Astrocyte (in vitro differentiated cells and primary cell): ENCODE data around the gene SH3BGRL. TPM values are rescaled to one million over a fixed set of nuclear protein-coding genes. Genes with fewer than 3 reads are reported as not detected.

ENCODE experiments used
- DNase-seq: peaks from one replicate; pipeline ENCODE4 v3.0.0-alpha.2; 2010; ENCODE audit warnings: low read depth
- FAIRE-seq: peaks from 2 replicates; lab custom pipeline; 2011; peaks lifted over from hg19 to GRCh38; lab: Jason Lieb, UNC
- H2AFZ ChIP-seq: 2 replicates; pipeline ENCODE4 v1.6.0; 2012; ENCODE audit warnings: low read depth, low read length, inconsistent platforms
- H3K27ac ChIP-seq: 2 replicates; pipeline ENCODE4 v1.5.1; 2011; ENCODE audit warnings: low read depth, low read length, inconsistent platforms
- H3K27me3 ChIP-seq: 2 replicates; pipeline ENCODE4 v1.6.0; 2011; ENCODE audit warnings: low read length, inconsistent platforms; ENCODE audit not compliant: insufficient read depth
- H3K36me3 ChIP-seq: 2 replicates; pipeline ENCODE4 v1.5.1; 2011; ENCODE audit warnings: low read length, inconsistent platforms; ENCODE audit not compliant: insufficient read depth
- H3K4me1 ChIP-seq: 2 replicates; pipeline ENCODE4 v1.5.1; 2011; ENCODE audit warnings: low read length, inconsistent platforms; ENCODE audit not compliant: insufficient read depth
- H3K4me2 ChIP-seq: 2 replicates; pipeline ENCODE4 v1.6.0; 2012; ENCODE audit warnings: low read length, inconsistent platforms
- H3K4me3 ChIP-seq: 2 replicates; pipeline ENCODE4 v1.5.1; 2011; ENCODE audit warnings: low read depth, mild to moderate bottlenecking, low read length, inconsistent platforms; ENCODE audit not compliant: insufficient read depth
- H3K79me2 ChIP-seq: 2 replicates; pipeline ENCODE4 v1.6.0; 2012; ENCODE audit warnings: mild to moderate bottlenecking, low read length, inconsistent platforms; ENCODE audit not compliant: insufficient read depth
- H3K9ac ChIP-seq: 2 replicates; pipeline ENCODE4 v1.6.0; 2012; ENCODE audit warnings: mild to moderate bottlenecking, low read length, inconsistent platforms
- H3K9me3 ChIP-seq: 2 replicates; pipeline ENCODE4 v1.5.1; 2012; ENCODE audit warnings: low read depth, mild to moderate bottlenecking, low read length, inconsistent platforms; ENCODE audit not compliant: insufficient read depth
- H4K20me1 ChIP-seq: 2 replicates; pipeline ENCODE4 v1.6.0; 2012; ENCODE audit warnings: low read length, inconsistent platforms; ENCODE audit not compliant: insufficient read depth
- H3K27ac Mint-ChIP-seq: one replicate; pipeline ENCODE4 v1.8.0; 2021; ENCODE audit warnings: mild to moderate bottlenecking, mixed read lengths; ENCODE audit not compliant: unreplicated experiment
- H3K27me3 Mint-ChIP-seq: one replicate; pipeline ENCODE4 v1.8.0; 2021; ENCODE audit warnings: low read depth, mixed read lengths; ENCODE audit not compliant: unreplicated experiment
- H3K36me3 Mint-ChIP-seq: one replicate; pipeline ENCODE4 v1.8.0; 2021; ENCODE audit warnings: low read depth, mixed read lengths; ENCODE audit not compliant: unreplicated experiment
- H3K4me1 Mint-ChIP-seq: one replicate; pipeline ENCODE4 v1.8.0; 2021; ENCODE audit warnings: low read depth, mixed read lengths; ENCODE audit not compliant: unreplicated experiment
- H3K4me3 Mint-ChIP-seq: one replicate; pipeline ENCODE4 v1.8.0; 2021; ENCODE audit warnings: mild to moderate bottlenecking, moderate library complexity, mixed read lengths; ENCODE audit not compliant: unreplicated experiment
- H3K9me3 Mint-ChIP-seq: one replicate; pipeline ENCODE4 v1.8.0; 2021; ENCODE audit warnings: mild to moderate bottlenecking, mixed read lengths; ENCODE audit not compliant: unreplicated experiment
- CTCF ChIP-seq: IDR thresholded peaks from 2 replicates; pipeline ENCODE4 v1.5.1; 2011; ENCODE audit warnings: low read depth, mild to moderate bottlenecking, inconsistent platforms, low read length, moderate library complexity; ENCODE audit not compliant: insufficient read depth
- EZH2 ChIP-seq: IDR thresholded peaks from 2 replicates; pipeline ENCODE4 v1.6.1; 2012; ENCODE audit warnings: mild to moderate bottlenecking, low read length, inconsistent platforms; ENCODE audit not compliant: insufficient read depth
- total RNA-seq: library from RNA; stranded (reverse); gene quantifications from 2 replicates; pipeline ENCODE4 v1.2.1, GENCODE V29; 2021

Gene SH3BGRL
- total RNA-seq, 1 donor from 2014 or later: 132 TPM

- no peak overlapping the region for H2AFZ ChIP-seq
- H3K27me3 ChIP-seq: no peaks in the 10 kb centered on the region
- no peaks in the 10 kb centered on the region for H3K4me1 ChIP-seq
- Mint-ChIP-seq H3K36me3 (peaks cover 9% of the 10 kb centered on the region), H3K4me3 (no peak overlapping the region), H3K4me1 (no peaks in the 10 kb centered on the region), H3K27me3 (no peaks in the 10 kb centered on the region), H3K27ac (no peak overlapping the region), H3K9me3 (no peaks in the 10 kb centered on the region)
- no peak overlapping the region for H3K27ac ChIP-seq
- no peak overlapping the region for H3K9ac ChIP-seq
- no peak overlapping the region for H3K4me3 ChIP-seq
- FAIRE-seq (peak; percentile 87), DNase-seq (no peak)
- TF ChIP-seq EZH2 (no peak), CTCF (no peak)
- H4K20me1 ChIP-seq: no peaks in the 10 kb centered on the region
- peaks cover 3% of the 10 kb centered on the region for H3K36me3 ChIP-seq
- no peaks in the 10 kb centered on the region for H3K79me2 ChIP-seq
- H3K9me3 ChIP-seq: no peaks in the 10 kb centered on the region
- H3K4me2 ChIP-seq: no peak overlapping the region
Observed at GRCh38 chrX:81278616-81279015, 76.7 kb downstream of the SH3BGRL start.

DNA sequence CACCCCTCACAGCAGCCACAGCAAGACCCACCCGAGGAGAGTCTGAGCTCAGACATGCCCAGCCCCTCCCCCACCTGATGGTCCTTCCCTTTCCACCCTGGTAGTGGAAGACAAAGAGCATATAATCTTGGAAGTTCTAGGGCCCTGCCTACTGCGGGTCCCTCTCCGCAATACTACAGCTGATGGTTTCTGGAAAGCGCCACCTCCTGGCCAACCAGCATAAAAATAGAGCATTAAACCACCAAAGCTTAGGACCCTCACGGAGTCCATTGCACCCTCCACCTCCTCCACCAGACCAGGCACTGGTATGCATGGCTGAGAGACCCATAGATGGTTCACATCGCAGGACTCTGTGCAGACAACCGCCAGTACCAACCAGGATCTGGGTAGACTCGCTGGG is 78.2 kb downstream of the SH3BGRL start:
- no peak overlapping the region for H3K9ac ChIP-seq
- H3K4me1 ChIP-seq: no peaks in the 10 kb centered on the region
- peaks cover 3% of the 10 kb centered on the region for H3K36me3 ChIP-seq
- Mint-ChIP-seq H3K27me3 (no peaks in the 10 kb centered on the region), H3K36me3 (peaks cover 11% of the 10 kb centered on the region), H3K9me3 (no peaks in the 10 kb centered on the region), H3K27ac (no peak overlapping the region), H3K4me3 (no peak overlapping the region), H3K4me1 (no peaks in the 10 kb centered on the region)
- H3K4me2 ChIP-seq: no peak overlapping the region
- no peak overlapping the region for H3K4me3 ChIP-seq
- no peak overlapping the region for H3K27ac ChIP-seq
- no peaks in the 10 kb centered on the region for H3K27me3 ChIP-seq
- no peaks in the 10 kb centered on the region for H3K79me2 ChIP-seq
- FAIRE-seq (no peak), DNase-seq (no peak)
- no peak overlapping the region for H2AFZ ChIP-seq
- H3K9me3 ChIP-seq: no peaks in the 10 kb centered on the region
- TF ChIP-seq CTCF: no peak
- TF ChIP-seq EZH2: no peak
- no peaks in the 10 kb centered on the region for H4K20me1 ChIP-seq

DNA sequence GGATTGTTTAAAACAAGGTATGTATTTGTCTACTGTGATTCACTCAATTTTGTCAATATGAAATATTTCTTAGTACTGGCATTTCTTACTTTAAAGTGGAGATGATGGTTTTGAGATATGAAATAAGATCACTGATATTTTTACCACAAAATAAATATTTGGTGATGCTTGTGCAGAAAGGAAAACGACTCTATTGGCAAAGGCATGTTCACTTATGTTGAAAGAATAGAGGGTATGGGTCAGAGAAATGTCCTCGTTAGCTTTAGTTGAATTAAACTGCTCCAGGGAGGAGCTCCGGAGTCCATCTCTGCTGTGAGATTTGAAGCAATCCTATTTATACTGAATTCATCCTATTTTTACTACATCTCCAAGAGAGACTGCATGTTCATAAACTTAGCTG is 84.2 kb downstream of the SH3BGRL start:
- Histone ChIP-seq H3K79me2 (no peaks in the 10 kb centered on the region), H3K27me3 (no peaks in the 10 kb centered on the region), H3K4me1 (no peaks in the 10 kb centered on the region), H3K9ac (no peak overlapping the region), H3K4me3 (no peak overlapping the region), H3K27ac (no peak overlapping the region), H2AFZ (no peak overlapping the region), H4K20me1 (no peaks in the 10 kb centered on the region), H3K9me3 (no peaks in the 10 kb centered on the region), H3K4me2 (no peak overlapping the region), H3K36me3 (no peaks in the 10 kb centered on the region)
- Mint-ChIP-seq H3K27ac (no peak overlapping the region), H3K4me1 (no peaks in the 10 kb centered on the region), H3K36me3 (peaks cover 19% of the 10 kb centered on the region), H3K9me3 (peaks cover 2% of the 10 kb centered on the region), H3K4me3 (no peak overlapping the region), H3K27me3 (no peaks in the 10 kb centered on the region)
- FAIRE-seq (peak; percentile 69), DNase-seq (no peak)
- no peak for TF ChIP-seq EZH2
- TF ChIP-seq CTCF: no peak
